NOMO-1 treated with DMSO at 0.1 percent for 48 hours (cell line): Measurements from ENCODE around the gene HYAL4.
A peak's percentile ranks its signal among the peaks of the same experiment; 100 is the strongest.

Source experiments
- DNase-seq: peaks from one replicate; lab custom pipeline; 2025; ENCODE audit not compliant: unreplicated experiment; lab: John Stamatoyannopoulos, UW

HYAL4 gene

DNA sequence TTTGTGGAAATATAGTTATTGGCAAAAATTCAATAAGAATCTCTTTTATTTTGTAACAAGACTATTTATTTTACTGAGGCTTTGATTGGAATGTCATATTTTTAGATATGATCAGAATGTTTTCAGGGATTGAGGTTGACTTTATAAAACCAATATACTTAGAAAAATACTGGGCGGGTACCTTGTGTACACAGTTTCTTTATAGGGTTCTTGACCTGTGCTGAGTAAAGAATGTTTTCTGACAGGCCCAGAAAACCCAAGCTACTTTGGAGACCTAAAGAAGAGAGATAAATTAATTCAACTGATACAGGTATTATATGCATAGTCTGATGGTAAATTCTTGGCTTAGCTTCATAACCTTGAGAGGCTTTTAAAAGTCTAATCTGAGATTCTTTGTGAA is 56.1 kb downstream of the HYAL4 start:
- no peak for DNase-seq

GRCh38 chr7:123905714-123906113 is 60.7 kb downstream of the HYAL4 start:
- DNase-seq: no peak

GRCh38 chr7:123916240-123916724 is 71.3 kb downstream of the HYAL4 start:
- DNase-seq: peak; percentile 0

DNA sequence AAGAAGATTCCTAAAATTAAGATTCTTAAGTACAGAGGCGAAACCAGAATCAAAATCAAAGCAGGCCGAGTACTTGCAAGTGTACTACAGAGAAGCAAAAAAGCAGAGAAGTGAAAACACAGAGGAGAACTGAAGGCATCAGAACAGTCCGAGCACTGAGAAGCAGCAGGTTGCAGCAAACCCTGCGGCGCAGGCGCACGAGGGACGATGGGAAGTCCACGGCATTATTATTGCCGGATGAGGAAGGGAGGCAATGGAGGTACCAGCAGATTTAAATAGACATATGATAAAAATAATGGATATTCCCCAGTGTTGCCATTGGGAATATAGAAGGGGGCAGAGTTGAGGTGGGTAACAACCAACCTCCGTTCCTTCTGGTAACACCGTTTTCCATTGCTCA is 72.9 kb downstream of the HYAL4 start:
- DNase-seq: no peak

GRCh38 chr7:123918309-123918708 is 73.3 kb downstream of the HYAL4 start:
- DNase-seq: no peak

DNA sequence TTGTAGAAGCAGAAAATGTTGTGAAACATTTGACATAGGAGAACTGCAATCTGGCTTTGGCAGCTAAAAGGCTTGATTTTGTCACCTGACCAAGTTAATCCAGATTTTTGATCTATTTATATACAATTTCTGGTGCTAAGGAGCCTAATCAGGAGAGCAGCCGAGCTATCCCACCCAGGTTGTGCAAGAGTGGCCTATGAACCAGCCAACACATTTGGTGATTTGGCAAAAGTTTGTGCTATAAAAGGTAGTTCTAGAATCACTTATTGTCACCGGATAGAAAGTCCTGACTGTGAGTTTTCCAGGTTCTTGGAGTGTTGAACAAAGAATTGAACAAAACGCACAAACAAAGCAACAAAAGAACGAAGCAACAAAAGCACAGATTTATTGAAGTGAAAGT is 78.6 kb downstream of the HYAL4 start:
- DNase-seq: no peak

DNA sequence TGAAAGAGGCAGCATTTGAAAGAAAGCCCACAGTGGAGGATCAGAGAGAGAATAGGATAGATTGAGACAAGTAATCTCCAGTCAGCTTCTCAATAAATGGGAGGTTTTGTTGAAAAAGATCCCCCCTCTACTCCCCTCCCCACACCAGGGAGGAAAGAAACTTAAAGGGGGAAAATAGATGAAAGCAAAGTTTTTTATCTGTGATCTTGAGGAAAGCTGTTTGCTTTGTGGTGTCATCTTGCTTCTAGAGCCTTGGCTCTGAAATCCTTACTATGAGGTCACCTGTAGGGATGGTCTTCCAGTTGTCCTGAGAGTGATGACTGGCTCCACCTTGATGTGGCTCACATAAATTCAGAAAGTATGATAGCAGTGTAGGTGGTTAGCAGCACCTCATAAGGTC is 80.0 kb downstream of the HYAL4 start, which contains the start of gene SPAM1:
Gene SPAM1, plus strand, starts transcription at position 301 of the 400 bp plus-strand sequence. CDS start 28,330 bp downstream, outside the sequence.
- DNase-seq: no peak
